ENCODE measurements around the gene TBX18.

TBX18 gene

GRCh38 chr6:84769306-84769705 lies 4.9 kb upstream of the TBX18 start:
- no peak for TF ChIP-seq CTCF (IDR thresholded peaks at IDR 0.05; ENCODE audit: low read depth, low read length, missing control alignments)
- no peak overlapping the region for H3K4me3 ChIP-seq (ENCODE audit: low read depth, low read length)
- no peak for DNase-seq (ENCODE audit: low read depth)

GRCh38 chr6:84768442-84769174 lies 4.2 kb upstream of the TBX18 start:
- no peak overlapping the region for H3K4me3 ChIP-seq (ENCODE audit: low read depth, low read length)
- no peak for DNase-seq (ENCODE audit: low read depth)
- no peak for TF ChIP-seq CTCF (IDR thresholded peaks at IDR 0.05; ENCODE audit: low read depth, low read length, missing control alignments)

DNA sequence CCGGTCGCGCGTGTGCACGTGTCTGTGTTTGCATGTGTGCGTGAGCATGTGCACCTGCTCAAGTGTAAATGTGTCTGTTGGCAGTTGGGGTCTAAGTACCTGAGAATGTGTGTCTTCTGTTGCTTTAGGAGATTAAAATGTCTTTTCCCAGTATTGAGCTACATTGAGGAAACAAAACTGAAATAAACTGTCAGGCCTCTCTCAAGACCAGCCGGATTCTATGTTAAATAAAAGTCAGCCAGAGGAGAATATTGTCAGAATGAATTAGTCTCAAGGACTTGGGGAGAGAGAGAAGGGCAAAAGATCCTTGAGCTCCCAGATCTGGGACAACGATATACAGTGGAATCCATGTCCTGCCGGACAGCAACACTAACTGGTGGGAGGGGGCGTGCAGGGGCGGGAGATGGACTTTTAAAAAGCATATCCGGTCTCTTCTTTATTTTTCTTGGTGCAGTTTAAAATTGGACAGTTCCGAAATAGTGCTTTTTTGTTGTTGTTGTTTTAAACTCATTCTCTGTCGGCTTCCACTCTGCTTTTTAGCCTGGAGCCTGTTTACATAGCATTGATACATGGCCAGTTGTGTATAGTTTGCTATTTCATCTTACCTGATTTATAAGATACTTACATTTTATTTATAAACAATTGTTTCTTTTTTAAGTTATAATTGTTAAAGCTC lies 3.3 kb upstream of the TBX18 start:
- no peak for TF ChIP-seq CTCF (IDR thresholded peaks at IDR 0.05; ENCODE audit: low read depth, low read length, missing control alignments)
- no peak overlapping the region for H3K4me3 ChIP-seq (ENCODE audit: low read depth, low read length)
- DNase-seq (ENCODE audit: low read depth), result no peak

DNA sequence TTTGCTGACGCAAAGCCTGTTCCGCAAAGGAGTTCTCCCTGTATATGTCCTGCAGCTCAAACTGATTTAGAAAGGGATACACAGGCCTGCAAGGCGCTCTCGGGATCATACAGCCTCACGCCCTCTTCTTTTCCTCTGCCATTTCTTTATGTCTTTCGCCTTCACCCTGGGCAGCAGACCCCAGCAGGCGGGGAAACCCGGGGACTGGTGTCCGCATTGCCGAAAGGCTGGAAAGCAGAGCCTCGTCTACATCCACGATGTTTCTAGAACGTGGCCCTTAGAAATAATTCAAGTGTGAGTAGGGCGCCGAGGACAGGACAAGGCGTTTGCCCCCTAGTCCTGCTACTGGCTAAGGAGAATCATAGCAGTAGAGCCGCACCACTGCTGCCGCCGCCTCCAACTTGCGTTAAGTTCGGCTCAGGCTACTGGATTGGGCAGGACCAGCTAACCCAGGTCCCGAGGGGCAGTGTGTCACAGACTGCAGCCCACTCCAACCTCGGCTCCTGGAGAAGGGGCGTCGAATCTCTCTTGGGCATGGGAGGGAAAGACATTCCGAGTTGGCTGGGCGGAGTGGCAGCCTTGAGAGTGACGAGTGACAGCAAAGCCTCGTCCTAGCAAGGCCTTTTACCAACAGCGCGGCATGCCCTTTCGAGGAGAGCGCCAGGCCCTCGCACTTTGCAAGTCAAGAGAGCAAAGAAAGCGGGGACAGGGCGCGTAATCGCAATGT lies 2.6 kb upstream of the TBX18 start:
- DNase-seq (ENCODE audit: low read depth), result no peak
- H3K4me3 ChIP-seq (ENCODE audit: low read depth, low read length), result no peak overlapping the region
- no peak for TF ChIP-seq CTCF (IDR thresholded peaks at IDR 0.05; ENCODE audit: low read depth, low read length, missing control alignments)

- DNase-seq (ENCODE audit: low read depth), result no peak
- H3K4me3 ChIP-seq (ENCODE audit: low read depth, low read length), result no peak overlapping the region
- TF ChIP-seq CTCF (IDR thresholded peaks at IDR 0.05; ENCODE audit: low read depth, low read length, missing control alignments), result no peak
These were observed 1.9 kb upstream of the TBX18 start for GRCh38 chr6:84766118-84766798.

DNA sequence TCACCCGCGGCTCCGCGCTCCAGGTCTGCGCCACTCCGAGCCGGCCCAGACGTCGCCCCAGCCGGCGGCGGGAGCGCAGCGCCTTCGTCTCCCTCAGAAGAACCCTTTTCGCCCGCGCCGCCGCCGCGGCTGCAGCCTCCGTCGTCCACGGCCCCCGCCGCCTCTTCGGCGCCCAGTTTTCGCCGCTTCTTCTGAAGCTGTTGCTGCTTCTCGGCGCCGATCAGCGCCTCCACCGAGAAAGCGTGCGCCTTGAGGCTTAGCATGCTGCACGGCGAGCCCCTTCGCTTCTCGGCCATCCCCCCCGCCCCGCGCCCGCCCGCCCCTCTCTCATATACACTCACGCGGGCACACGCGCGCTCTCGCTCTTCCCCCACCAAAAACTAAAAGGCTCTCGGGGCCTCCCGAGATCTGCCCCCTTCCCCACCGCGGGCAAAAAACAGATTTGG lies 489 bp downstream of the TBX18 start:
- no peak for DNase-seq (ENCODE audit: low read depth)
- H3K4me3 ChIP-seq (ENCODE audit: low read depth, low read length), result no peak overlapping the region
- TF ChIP-seq CTCF (IDR thresholded peaks at IDR 0.05; ENCODE audit: low read depth, low read length, missing control alignments), result no peak
